ENCODE data around the gene FOXP3. TPM values are rescaled to one million over a fixed set of nuclear protein-coding genes. Genes with fewer than 3 reads are reported as not detected.

Gene FOXP3
- total and polyA plus RNA-seq, 2 donors (not counting 3 experiments of a cell fraction or from before 2014, with no cell fraction given): 0.06 TPM; not detected in 1

GRCh38 chrX:49269767-49270248 lies 5.3 kb upstream of the FOXP3 start, which contains the start of gene PPP1R3F:
TSS of gene PPP1R3F (plus strand) at chrX:49269793. CDS start at chrX:49269870, 77 bp downstream.
- dilution Hi-C loops (cut with MboI; ENCODE audit: extremely low pct_ligation_motif_present, low sequenced_read_pairs) (no loop called here), intact Hi-C loops (cut with micrococcal nuclease) (loop anchor here (1.0 to 10.0 kb wide), 4 partner anchors 79 to 1613 kb away; partner anchors contain the start of genes GPKOW, PQBP1, TIMM17B and UXT)
- no TSS peak for BruUV-seq (replicated peaks)
- no peaks in the 10 kb centered on the region for H3K4me1 ChIP-seq (ENCODE audit: control insufficient read depth, extremely low read depth, insufficient read depth, low read length)
- no peak for FAIRE-seq
- H4K20me1 ChIP-seq (replicated peaks; ENCODE audit: control insufficient read depth, extremely low read depth, insufficient read depth, low read length): no peaks in the 10 kb centered on the region
- CTCF ChIA-PET: interaction anchor here (2.0 kb wide), 1 partner anchor 77 kb away, joined by 12 read pairs; no protein-coding TSS in a partner anchor
- DNase-seq (ENCODE audit: low read depth, low spot score): peak; percentile 1
- H3K27ac ChIP-seq (ENCODE audit: insufficient read depth, low read depth, low read length): peak within 1 kb of the TSS; percentile 80
- POLR2A ChIA-PET: no interaction called here
- TF ChIP-seq MAX (IDR thresholded peaks at IDR 0.05; ENCODE audit: insufficient read depth, insufficient read length): no peak
- TF ChIP-seq POLR2AphosphoS5 (IDR thresholded peaks at IDR 0.05; ENCODE audit: insufficient read depth, low read depth, low read length): peak; percentile 45
- no peak for TF ChIP-seq GATA2 (IDR thresholded peaks at IDR 0.05; ENCODE audit: insufficient read depth, insufficient read length, low read depth, low read length)
- TF ChIP-seq JUN (IDR thresholded peaks at IDR 0.05; ENCODE audit: borderline replicate concordance, insufficient read depth, insufficient read length, low read depth): no peak
- TF ChIP-seq EZH2 (IDR thresholded peaks at IDR 0.05; ENCODE audit: borderline replicate concordance, low read depth, low read length, severe bottlenecking): no peak
- TF ChIP-seq CTCF (IDR thresholded peaks at IDR 0.05; ENCODE audit: extremely low read depth in 1 of 2, insufficient read depth in 1 of 2, low read depth in 1 of 2, low read length in 2 of 2): no peak
- no peak for TF ChIP-seq MYC (IDR thresholded peaks at IDR 0.05; ENCODE audit: low read depth, low read length)
- peak within 1 kb of the TSS; percentile 84 for H3K9ac ChIP-seq (replicated peaks; ENCODE audit: extremely low read depth, insufficient read depth, low read length)
- no peaks in the 10 kb centered on the region for H3K36me3 ChIP-seq (ENCODE audit: control insufficient read depth in 2 of 2, extremely low read depth in 1 of 2, insufficient read depth in 2 of 2, low read length in 2 of 2)
- peak within 1 kb of the TSS; percentile 29 to 78 (median 59) for H3K4me3 ChIP-seq (replicated peaks in 1 of 3; ENCODE audit: insufficient read depth in 1 of 3, low read depth in 1 of 3, low read length in 3 of 3)
- H3K9me1 ChIP-seq (replicated peaks; ENCODE audit: control insufficient read depth, extremely low read depth, insufficient read depth, low read length): no peaks in the 10 kb centered on the region
- H2AFZ ChIP-seq (ENCODE audit: low read depth, low read length): peak within 1 kb of the TSS; percentile 70
- peaks cover 17% of the 10 kb centered on the region for H3K79me2 ChIP-seq (ENCODE audit: control insufficient read depth, insufficient read depth, low read length)
- H3K27me3 ChIP-seq (ENCODE audit: control insufficient read depth in 2 of 2, insufficient read depth in 2 of 2, low read length in 2 of 2): no peaks in the 10 kb centered on the region
- peak within 1 kb of the TSS; percentile 60 for H3K4me2 ChIP-seq (ENCODE audit: insufficient read depth, low read length)
- H3K9me3 ChIP-seq (replicated peaks; ENCODE audit: control insufficient read depth, insufficient read depth, low read length): no peaks in the 10 kb centered on the region

Measured in endothelial cell of umbilical vein (primary cell).